AG04449 (cell line): ENCODE data around the gene DSCAM.

Experiments used
- CTCF ChIA-PET: fragments of 350-600 bp; formaldehyde crosslinking; extraction: SDS; loops from one replicate; lab custom pipeline; 2021; ENCODE audit warnings: antibody characterized with exemption; lab: Yijun Ruan, JAX
- POLR2A ChIA-PET: fragments of 400-600, 350-600 bp; formaldehyde crosslinking; extraction: SDS; loops from one replicate; lab custom pipeline; 2020; ENCODE audit warnings: antibody characterized with exemption, inconsistent platforms; lab: Yijun Ruan, JAX
- DNase-seq: peaks from one replicate; pipeline ENCODE4 v3.0.0-alpha.2; 2010; ENCODE audit warnings: low read depth, low spot score
- H3K4me3 ChIP-seq: 2 replicates; pipeline ENCODE4 v1.5.1; 2011; ENCODE audit warnings: low read depth, mild to moderate bottlenecking, control low read depth, low read length
- CTCF ChIP-seq: IDR thresholded peaks from one replicate; pipeline ENCODE4 v1.5.1; 2011; ENCODE audit warnings: mild to moderate bottlenecking, moderate library complexity, low read length, control low read depth, inconsistent platforms; ENCODE audit not compliant: insufficient read depth; ENCODE audit errors: missing control alignments

The DSCAM gene

GRCh38 chr21:40704141-40704540, 142.8 kb downstream of the DSCAM start:
- H3K4me3 ChIP-seq = no peak overlapping the region
- CTCF ChIA-PET = interaction anchor here (1.7 kb wide), 1 partner anchor 10 kb away, joined by 4 read pairs; no protein-coding TSS in a partner anchor
- no peak for DNase-seq
- TF ChIP-seq CTCF = no peak
- POLR2A ChIA-PET = no interaction called here

DNA sequence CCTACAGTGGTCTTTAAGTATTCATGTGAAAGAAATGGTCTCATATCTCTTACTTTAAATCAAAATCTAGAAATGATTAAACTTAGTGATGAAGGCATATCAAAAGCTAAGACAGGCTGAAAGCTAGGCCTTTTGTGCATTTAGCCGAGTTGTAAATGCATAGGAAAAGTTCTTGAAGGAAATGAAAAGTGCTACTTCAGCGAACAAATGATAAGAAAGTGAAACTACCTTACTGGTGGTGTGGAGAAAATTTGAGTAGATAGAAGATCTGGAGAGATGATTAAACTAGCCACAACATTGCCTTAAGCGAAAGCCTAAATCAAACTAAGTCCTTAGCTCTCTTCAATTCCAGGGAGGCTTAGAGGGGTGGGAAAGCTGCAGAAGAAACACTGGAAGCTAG, 147.6 kb downstream of the DSCAM start:
- DNase-seq = no peak
- TF ChIP-seq CTCF = no peak
- ChIA-PET POLR2A (no interaction called here), CTCF (no interaction called here)
- H3K4me3 ChIP-seq = no peak overlapping the region

DNA sequence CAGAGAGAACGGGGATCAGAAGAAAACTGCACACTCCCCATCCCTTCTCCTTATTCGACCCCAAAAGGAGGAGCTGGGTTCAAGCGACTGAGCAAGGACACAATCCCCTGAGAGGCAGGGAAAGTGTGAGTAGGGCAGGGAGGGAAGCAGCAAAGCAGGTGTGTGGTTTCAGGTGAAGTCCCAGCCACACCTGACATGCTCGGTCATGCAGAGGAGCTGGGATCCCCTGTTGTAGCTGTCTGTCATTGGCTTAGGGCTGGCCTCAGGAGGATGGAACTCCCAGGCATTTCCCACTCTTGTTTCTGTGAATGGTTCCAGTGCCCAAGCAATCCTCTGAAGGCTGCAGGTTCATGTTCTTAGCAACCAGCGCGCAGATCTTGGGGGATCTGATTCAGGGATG, 150.7 kb downstream of the DSCAM start:
- no peak for DNase-seq
- CTCF ChIA-PET = no interaction called here
- TF ChIP-seq CTCF = no peak
- no peak overlapping the region for H3K4me3 ChIP-seq
- POLR2A ChIA-PET = no interaction called here

DNA sequence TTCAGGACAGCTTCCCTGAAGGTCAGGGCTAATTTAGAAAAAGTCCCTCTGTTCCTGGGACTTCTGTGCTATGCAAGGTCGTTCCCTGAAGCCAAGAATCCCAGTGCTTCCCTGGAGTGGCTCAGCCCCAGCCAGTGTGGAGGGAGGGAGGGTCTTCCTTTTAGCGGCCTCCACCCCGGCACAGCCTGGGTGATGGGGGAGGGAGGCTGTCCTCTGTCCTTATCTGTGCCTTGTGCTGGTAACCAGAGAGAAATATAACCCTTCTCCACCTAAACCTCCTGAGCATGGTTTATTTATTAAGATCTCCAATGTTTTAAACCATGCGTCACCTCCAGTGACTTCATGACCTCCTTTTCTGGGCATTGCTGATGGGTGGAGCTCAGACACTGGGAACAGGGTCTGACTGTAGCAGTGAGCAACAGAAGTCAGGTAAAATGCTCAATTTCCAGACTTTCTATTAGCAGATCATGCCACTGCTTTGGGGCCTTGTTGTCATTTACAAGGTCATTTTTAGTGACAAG, 157.1 kb downstream of the DSCAM start:
- ChIA-PET CTCF (no interaction called here), POLR2A (no interaction called here)
- DNase-seq = no peak

GRCh38 chr21:40689217-40689616, 157.7 kb downstream of the DSCAM start:
- ChIA-PET CTCF (no interaction called here), POLR2A (no interaction called here)

More for the DNA sequence above, 157.1 kb downstream of the DSCAM start:
- TF ChIP-seq CTCF = no peak
- no peak overlapping the region for H3K4me3 ChIP-seq

More at GRCh38 chr21:40689217-40689616, 157.7 kb downstream of the DSCAM start:
- TF ChIP-seq CTCF = no peak
- no peak for DNase-seq
- no peak overlapping the region for H3K4me3 ChIP-seq
